H54 (cell line): ENCODE results near the gene ICE1.
"Not testable (repeated sequence)": the region's sequence is repeated elsewhere in the genome, so short reads cannot be mapped to it uniquely, and the experiment has no call there.

Source experiments
- DNase-seq: peaks from one replicate; pipeline ENCODE4 v3.0.0; 2011; ENCODE audit warnings: low spot score, mixed read lengths; ENCODE audit not compliant: insufficient read length
- FAIRE-seq: peaks from 3 replicates; lab custom pipeline; 2011; peaks lifted over from hg19 to GRCh38; lab: Jason Lieb, UNC
- POLR2A ChIP-seq: IDR thresholded peaks from 2 replicates; pipeline ENCODE4 v1.6.1; 2011; ENCODE audit warnings: low read depth, mild to moderate bottlenecking, low read length

The ICE1 gene

GRCh38 chr5:5481206-5481605 lies 58.7 kb downstream of the ICE1 start:
- DNase-seq (no peak), FAIRE-seq (no peak)
- no peak for TF ChIP-seq POLR2A

DNA sequence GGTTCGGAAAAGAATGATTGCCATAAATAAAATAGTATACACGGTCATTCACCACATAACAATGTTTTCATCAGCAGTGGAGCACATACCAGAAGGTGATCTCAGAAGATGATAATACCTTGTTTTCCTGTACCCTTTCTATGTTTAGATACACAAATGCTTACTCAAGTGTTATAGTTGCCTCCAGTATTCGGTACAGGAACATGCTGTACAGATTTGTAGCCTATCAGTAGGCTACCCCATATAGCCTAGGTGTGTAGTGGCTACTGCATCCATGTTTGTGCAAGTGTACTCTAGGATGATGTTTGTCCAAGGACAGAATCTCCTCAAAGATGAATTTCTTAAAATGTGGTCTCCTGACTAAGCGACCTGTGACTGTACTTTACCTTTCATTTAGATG lies 59.2 kb downstream of the ICE1 start:
- FAIRE-seq: no peak
- no peak for TF ChIP-seq POLR2A
- DNase-seq: no peak

DNA sequence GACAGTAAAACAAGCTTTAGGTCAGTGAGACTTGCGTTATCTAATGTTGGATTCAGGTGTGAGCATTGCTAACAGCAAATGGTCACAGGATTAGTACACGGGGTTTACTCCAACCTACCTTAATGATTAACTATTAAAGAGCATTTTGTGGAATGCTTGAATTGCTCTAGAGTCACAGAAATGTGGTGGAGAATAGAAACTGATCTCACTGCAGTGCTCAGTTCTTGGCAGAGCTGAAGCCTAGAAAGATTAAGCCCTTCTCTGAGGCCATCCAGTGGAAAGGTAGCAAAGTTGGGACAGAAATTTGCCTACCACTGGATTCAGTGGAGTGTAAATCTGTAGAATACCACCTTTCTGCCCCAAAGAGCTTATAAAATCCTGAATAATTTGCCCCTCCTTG lies 60.9 kb downstream of the ICE1 start:
- DNase-seq (no peak), FAIRE-seq (peak; percentile 33)
- no peak for TF ChIP-seq POLR2A

GRCh38 chr5:5483880-5484598 lies 61.6 kb downstream of the ICE1 start:
- no peak for TF ChIP-seq POLR2A
- no peak for FAIRE-seq
- DNase-seq: no peak

DNA sequence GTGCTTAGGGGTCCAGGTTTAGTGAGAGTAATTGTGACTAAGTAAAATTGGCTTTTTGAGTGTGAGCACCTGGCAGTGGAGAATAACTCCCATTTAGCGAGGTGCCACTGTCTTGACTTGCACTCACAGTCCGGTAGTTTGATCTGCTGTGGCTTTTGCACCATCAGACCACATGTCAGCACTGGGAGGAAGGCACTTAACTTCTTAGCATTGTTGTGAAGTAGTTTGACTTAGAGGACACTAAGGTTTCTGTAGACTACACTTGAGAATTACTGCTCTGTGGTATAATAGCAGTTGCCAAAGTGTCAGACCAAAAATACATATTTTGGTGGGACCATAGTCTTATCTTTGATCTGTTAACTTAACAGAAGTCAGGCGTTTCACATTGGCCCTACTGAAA lies 63.6 kb downstream of the ICE1 start:
- no peak for DNase-seq
- FAIRE-seq: no peak
- TF ChIP-seq POLR2A: no peak

DNA sequence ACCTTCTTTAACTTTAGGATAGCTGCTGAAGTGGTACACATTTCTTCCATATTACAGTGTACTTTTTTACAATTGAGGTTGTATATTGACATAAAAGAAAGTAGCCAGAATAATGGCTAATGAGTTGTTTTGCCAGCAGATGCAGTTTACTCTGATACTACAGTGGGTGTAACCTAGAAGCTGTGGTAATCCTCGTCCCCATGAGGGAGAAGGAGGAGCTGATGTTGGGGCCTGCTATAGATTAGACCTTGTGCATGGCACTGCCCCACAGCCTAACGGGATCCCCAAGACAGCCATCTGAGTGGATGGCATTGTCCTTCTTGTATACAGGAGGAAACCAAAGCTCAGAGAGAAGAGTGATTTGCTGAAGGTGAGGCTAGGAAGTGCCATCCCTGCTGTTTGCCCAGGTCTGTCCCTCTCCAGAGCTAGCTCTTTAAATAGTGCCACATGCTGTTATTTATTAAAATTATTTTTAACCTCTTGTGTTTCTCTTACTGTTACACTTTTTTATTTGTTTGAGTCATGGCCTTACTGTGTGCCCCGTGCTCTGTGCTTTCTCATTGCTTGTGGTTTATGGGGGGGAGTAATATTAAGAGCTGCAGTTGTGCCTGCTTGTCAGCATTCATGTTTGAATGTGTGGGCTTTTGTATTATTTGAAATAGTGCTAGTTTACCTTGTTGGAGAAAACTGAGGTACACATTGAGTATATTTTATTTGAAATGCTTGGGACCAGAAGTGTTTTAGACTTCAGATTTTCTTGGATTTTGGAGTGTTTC lies 65.3 kb downstream of the ICE1 start:
- TF ChIP-seq POLR2A: no peak
- FAIRE-seq (no peak), DNase-seq (no peak)

DNA sequence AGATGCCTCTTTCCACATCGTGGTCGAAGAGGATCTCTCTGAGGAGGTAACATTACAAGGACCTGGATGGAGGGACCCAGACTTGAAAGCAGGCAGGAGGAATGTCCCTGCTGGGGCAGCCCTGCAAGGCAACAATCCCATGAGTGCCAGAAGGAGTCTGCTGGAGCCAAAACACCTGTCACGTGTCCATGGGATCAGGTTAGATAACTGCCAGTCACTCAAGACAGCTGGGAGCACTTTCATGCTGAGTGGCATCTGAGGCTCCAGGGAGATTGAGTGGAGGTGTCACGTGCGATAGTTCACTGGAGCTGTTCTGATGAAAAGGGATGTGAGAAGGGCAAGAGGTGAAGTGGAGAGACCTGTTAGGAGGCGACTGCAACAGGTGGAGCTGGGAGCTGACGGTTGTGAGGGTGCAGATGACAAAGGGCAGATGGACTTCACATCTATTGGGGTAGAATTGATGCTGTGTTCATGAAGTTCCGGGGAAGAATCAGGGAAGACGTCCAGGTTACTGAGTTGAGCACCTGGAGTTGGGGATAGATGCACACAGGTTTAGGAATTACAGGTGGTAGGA lies 68.4 kb downstream of the ICE1 start:
- TF ChIP-seq POLR2A: no peak
- DNase-seq (no peak), FAIRE-seq (no peak)

DNA sequence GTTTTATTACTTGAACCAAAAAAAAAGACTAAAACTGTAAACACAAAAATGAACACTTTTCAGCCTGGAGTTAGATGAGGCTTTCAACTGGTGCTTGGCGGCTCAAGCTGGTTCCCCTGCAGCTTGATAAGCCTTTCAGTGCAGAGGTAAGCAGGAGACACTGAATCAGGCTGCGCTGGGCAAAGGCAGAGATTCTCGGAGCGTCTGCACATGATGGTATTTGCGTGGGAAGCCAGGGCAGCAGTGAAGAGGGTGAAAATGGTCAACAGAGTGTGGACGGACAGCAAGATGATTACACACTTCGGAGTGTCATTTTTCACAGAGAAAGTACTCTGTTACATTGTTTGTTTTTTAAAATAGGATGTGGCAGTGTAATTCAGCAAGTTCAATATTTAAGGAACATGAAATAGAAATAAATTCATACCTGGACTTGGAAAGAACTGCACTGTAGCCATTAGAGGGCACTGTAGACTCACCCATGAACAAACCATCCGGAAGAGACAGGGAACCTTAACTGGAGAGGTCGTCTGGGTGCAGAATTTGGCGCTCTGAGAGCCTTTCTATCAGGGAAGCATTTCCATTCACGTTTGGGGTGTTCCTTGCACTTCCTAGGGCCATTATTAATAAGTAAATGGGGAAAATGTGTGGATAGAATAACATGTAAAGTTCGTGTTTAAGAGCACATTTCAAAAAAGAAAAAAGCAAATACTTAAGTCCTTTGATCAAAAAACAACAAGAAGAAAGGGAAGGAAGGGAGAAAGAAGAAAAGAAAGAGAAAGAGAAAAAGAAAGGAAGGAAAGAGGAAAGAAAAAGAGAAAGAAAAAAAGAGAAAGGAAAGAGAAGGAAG lies 69.8 kb downstream of the ICE1 start:
- DNase-seq: peak; percentile 65
- no peak for TF ChIP-seq POLR2A
- FAIRE-seq: peak; percentile 60

DNA sequence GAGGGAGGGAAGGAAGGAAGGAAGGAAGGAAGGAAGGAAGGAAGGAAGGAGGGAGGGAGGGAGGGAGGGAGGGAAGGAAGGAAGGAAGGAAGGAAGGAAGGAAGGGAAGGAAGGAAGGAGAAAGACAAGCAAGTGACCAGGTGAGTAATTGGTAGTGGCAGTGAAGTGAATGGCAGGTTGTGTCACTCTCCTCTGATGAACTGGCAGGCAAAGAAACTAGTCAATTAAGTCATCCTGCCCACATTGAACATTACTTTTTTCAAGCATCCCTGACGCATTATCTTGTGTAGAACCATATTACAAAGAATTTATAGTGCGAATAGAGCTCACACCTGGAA lies 70.4 kb downstream of the ICE1 start:
- DNase-seq, FAIRE-seq: not testable (repeated sequence)

- TF ChIP-seq POLR2A: no peak
- DNase-seq: no peak
- FAIRE-seq: no peak
These were observed 72.3 kb downstream of the ICE1 start for GRCh38 chr5:5494489-5495402.

DNA sequence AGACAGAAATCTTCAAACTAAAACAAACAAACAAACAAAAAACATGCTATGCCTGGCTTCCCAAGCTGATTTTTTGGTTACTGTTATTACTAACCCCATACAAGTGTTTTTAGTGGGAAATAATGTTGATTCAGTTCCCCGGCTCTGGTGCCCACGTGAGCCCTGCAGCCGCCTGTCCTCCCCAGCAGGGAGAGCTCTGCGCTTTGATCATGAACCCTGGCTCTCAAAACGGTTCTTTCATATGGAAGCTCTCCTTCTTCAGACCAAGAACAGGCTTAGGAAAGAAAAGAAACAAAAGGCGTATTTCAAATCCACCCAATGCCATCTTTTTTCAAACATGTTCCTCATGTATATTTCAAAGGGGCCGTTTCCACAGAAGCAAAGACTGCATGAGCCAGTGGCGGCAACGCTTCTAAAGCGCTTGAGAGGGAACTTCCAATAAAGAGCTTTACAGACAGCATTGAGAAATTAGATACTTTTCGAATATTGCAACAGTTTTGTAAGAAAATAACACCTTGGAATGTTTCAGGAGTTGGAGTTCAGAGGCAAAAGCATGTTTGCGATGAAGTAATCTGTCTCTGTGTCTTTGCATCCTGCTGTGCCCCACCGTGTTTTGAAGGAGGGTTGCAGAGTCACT lies 74.8 kb downstream of the ICE1 start:
- peak; percentile 41 for FAIRE-seq
- DNase-seq: peak; percentile 76
- no peak for TF ChIP-seq POLR2A

GRCh38 chr5:5499442-5499841 lies 77.0 kb downstream of the ICE1 start:
- no peak for DNase-seq
- no peak for FAIRE-seq
- TF ChIP-seq POLR2A: no peak
